GM18861 (cell line): ENCODE data around the gene HDAC4.
"Not testable (repeated sequence)": the region's sequence is repeated elsewhere in the genome, so short reads cannot be mapped to it uniquely, and the experiment has no call there.

Experiments
- ATAC-seq: cut with Tn5 transposase; IDR thresholded peaks from one replicate; pipeline ENCODE4 v1.9.1; 2021; ENCODE audit not compliant: unreplicated experiment

Gene HDAC4

GRCh38 chr2:239400596-239401066, at the start of gene HDAC4:
Gene HDAC4 (minus strand): TSS chr2:239401020. CDS start chr2:239352699, 48,321 bp downstream.
- no peak for ATAC-seq

- not testable (repeated sequence) for ATAC-seq
Measured at GRCh38 chr2:239449468-239449867, 48.6 kb upstream of the HDAC4 start.

GRCh38 chr2:239445771-239446524, 45.1 kb upstream of the HDAC4 start:
- ATAC-seq, result no peak

DNA sequence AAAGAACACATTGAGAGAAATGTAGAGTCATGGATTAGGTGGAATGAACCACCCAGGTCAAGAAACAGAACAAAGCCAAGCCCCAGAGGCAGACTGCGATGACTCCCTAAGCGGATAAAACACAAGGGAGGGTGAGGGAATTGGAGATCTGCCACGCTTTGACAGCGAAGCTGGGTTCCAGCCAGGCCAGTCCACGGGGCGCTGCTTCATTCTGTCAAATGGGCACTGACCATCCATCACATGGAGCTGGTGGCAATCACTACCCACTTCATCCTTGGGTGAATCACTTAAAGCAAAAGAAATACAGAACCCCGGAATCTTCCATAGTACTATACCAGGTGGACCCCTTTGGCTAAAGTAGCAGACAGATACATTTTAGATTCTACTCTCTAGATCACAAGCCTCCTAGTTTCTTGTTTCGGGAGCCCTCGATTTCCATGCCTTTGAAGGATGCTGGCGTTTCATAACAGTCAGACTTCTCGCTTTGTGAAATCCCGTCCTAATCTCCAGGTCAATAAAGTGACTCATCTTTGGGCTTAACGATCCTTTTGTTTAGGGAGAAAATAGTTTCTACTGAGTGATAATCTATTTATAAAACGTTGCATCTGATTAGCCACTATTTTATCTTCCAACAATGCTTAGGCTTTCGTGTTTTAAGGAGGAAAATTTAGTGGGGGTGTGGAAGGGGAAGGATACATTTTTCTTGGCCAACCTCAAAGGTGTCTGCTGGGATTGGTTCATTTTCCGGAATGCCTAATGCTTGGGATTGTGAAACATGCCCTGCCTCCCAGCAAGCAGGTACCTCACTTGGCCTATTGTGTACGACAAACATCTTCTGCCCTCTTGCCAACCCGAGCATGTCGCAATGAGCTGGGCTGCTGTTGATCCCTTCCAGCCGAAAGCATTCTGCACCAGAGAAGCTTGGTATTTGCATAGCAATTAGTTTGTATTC, 44.1 kb upstream of the HDAC4 start:
- ATAC-seq, result no peak

- no peak for ATAC-seq
Measured at GRCh38 chr2:239443666-239444567, 43.1 kb upstream of the HDAC4 start.

DNA sequence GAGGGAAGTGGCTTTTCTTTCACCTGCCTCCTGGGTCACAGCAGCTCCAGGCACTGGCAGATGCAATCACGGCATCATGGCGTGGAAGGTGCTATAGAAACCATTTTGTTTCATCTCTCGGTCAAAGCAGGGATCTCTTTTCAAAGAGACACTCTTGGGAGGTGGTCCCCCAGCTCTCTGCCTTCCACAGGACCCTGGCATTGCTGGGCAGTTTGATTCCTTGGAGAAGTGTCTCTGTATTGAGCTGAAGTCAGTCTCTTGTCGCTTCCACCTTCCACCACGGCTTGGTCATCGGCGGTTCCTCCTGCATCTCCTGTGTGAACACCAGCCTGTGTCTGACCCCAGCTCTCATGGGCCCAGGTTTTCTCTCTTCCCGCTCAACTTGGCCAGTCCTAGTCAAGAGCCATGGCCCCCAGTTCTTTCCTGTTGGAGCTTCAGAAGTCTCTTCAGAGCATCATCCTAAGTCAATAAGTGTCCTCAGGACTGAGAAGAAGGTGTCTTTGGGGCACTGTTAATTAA, 42.3 kb upstream of the HDAC4 start:
- no peak for ATAC-seq

DNA sequence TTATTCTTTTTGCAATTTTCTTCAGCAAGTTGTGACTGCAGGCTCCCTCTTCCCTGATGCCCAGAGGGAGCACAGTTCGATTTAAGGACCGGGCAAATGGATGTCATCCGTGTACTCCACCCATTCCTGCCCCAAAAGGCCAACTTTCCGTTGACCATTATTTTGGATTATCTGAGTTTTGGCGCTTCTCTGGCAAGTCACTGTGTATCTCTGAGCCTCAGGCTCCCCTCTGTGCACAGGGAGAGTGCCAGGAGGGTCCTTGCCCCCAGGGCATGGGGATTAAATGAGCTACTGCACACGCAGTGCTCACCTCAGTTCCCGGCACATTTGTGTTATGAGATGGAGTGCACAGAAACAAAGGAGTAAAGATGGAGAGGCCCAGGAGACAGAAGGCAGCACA, 41.4 kb upstream of the HDAC4 start:
- ATAC-seq, result no peak

GRCh38 chr2:239441261-239442078, 40.6 kb upstream of the HDAC4 start:
- ATAC-seq, result no peak

DNA sequence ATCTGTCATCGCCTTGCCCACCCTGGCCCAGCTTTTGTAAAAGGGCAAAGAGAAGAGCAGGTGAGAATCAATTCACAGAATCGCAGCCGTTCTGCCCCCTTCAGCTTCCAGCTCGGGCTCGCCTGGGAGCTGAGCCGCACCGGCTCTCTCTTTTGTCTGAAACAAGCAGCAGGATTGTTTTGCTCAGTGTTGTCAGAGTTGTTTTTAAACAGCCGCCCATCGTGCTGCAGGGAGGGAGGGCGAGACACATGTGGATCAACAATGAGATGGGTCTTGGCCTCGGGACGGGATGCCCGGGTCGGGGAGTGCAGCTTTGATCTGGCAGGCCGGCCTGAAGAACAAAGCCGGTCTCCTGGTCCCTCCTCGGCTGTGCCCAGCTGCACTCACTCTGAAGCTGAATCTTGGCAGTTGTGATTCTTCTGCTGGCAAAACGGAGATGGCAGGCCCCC, 39.7 kb upstream of the HDAC4 start:
- no peak for ATAC-seq

- ATAC-seq, result no peak
Measured at GRCh38 chr2:239439754-239440315, 39.0 kb upstream of the HDAC4 start.

DNA sequence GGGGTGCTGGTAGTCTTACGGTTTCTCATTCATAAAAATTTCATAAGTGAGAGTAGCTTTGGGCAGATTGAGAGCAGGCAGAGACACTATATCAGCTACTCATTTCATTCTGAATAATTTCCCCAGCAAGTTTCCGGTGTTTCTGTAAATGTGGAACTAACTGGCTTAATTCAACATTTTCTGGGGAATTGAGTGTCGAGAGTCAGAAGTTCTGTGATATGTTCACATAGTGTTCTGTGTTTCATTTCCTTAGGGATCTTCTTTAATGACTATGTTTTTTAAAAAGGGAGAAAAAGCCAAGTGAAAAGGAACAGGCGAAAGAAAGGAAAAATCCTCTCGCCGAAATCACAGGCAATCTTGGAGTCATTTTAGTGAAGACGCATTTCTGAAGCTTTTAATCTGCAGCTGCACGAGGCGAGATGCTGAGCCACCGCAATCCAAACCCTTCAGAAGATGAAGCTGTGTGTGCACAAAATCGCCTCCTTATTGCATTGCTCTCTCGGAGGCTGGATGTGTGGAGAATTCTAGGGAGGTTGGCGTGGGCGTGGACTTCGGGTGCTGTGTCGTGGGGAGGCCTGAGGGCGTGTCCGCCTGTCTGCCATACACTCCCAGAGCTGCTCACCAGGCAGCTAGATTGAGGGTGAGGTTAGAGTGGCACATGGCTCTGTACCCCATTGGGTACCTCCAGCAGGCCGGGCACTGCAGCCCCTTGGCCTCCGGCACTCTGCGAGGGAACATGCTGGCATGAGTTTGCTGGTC, 38.4 kb upstream of the HDAC4 start:
- no peak for ATAC-seq

DNA sequence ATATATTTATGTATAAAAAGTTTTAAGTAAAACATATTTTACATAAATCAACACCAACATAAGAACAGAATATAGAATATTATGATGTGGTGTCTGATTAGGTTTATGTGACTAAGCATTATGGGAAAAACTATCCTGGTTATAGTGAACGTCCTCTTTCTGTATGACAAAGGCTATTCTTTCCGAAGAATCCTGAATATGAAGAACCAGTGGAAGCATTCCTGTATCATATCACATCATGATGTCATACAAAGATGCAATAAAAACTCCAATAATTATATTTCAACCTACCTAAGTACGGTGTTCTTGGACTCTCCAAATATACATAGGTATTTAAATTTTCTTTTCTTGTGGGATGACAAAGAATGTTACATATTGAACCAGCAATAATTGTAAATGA, 37.5 kb upstream of the HDAC4 start:
- ATAC-seq, result no peak

DNA sequence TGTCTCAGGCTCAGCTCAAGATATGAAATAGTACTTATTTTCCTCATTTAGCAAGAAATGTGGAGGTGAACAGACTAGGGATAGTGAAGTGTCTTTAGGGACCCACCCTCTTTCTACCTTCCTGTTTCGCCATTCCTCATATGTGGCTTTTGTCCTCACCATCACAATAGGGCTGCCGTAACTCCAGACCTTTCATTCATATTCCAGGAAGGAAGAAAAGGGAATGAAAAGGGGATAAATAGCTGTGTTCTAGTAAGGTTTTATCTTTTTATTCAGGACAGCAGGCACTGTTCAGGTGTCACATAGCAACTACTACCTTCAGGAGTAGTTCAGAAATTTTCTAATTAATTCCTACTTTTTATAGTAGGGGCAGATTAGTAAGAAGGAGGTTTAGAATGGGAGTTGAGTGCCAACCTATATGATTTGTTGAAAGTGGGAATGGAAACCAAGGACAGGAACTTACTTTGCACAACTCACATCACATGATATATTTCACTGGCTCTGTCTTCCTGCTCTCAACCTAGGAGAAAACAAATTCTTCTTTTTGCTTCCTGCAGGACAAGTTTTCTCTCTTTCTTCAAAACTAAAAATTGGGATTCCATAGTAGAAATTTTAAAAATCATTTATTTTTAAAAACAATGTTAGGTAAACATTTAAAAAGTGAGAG, 36.0 kb upstream of the HDAC4 start:
- ATAC-seq, result no peak

GRCh38 chr2:239436076-239436475, 35.3 kb upstream of the HDAC4 start:
- no peak for ATAC-seq

- ATAC-seq, result no peak
Measured at GRCh38 chr2:239433777-239434403, 33.1 kb upstream of the HDAC4 start.

GRCh38 chr2:239432174-239432573, 31.4 kb upstream of the HDAC4 start:
- no peak for ATAC-seq

GRCh38 chr2:239431536-239431935, 30.7 kb upstream of the HDAC4 start:
- ATAC-seq, result no peak
